Neural cell (in vitro differentiated cells): ENCODE data around the gene SIX4. TPM values are rescaled to one million over a fixed set of nuclear protein-coding genes. Genes with fewer than 3 reads are reported as not detected.

Source experiments
- H2AFZ ChIP-seq: fragments of 200-600, 300-800 bp; sonication (generic), shearing (Covaris generic); 2 replicates; pipeline ENCODE4 v1.6.0; 2014; ENCODE audit warnings: low read depth, mild to moderate bottlenecking, antibody characterized with exemption, low read length, moderate library complexity
- H3F3A ChIP-seq: fragments of 200-600 bp; shearing (Covaris generic); 2 replicates; pipeline ENCODE4 v1.6.1; 2016; ENCODE audit warnings: mild to moderate bottlenecking, moderate library complexity, mixed read lengths, antibody characterized with exemption, low read length; ENCODE audit not compliant: insufficient read depth, poor library complexity, severe bottlenecking
- H3K27ac ChIP-seq: fragments of 200-600, 300-800 bp; sonication (generic), shearing (Covaris generic); 2 replicates; pipeline ENCODE4 v1.5.1; 2014; ENCODE audit warnings: mild to moderate bottlenecking, low read length, moderate library complexity
- H3K27me3 ChIP-seq: fragments of 300-800, 200-600 bp; sonication (generic), shearing (Covaris generic); 2 replicates; pipeline ENCODE4 v1.6.0; 2014; ENCODE audit warnings: mild to moderate bottlenecking, low read depth, low read length, moderate library complexity; ENCODE audit not compliant: insufficient read depth
- H3K36me3 ChIP-seq: fragments of 300-800, 200-600 bp; sonication (generic), shearing (Covaris generic); 2 replicates; pipeline ENCODE4 v1.5.1; 2014; ENCODE audit warnings: mild to moderate bottlenecking, antibody characterized with exemption, low read length, moderate library complexity; ENCODE audit not compliant: insufficient read depth
- H3K4me2 ChIP-seq: fragments of 300-800, 200-600 bp; sonication (generic), shearing (Covaris generic); 2 replicates; pipeline ENCODE4 v1.6.0; 2014; ENCODE audit warnings: mild to moderate bottlenecking, low read length
- H3K4me3 ChIP-seq: fragments of 300-800, 200-600 bp; sonication (generic), shearing (Covaris generic); 2 replicates; pipeline ENCODE4 v1.5.1; 2014; ENCODE audit warnings: mild to moderate bottlenecking, low read length, moderate library complexity
- H3K79me2 ChIP-seq: fragments of 200-600 bp; shearing (Covaris generic); replicated peaks from 2 replicates; pipeline ENCODE4 v1.6.0; 2014; ENCODE audit warnings: mild to moderate bottlenecking, low read length, moderate library complexity; ENCODE audit not compliant: insufficient read depth
- H3K9ac ChIP-seq: fragments of 300-800, 200-600 bp; sonication (generic), shearing (Covaris generic); 2 replicates; pipeline ENCODE4 v1.6.1; 2016; ENCODE audit warnings: mild to moderate bottlenecking, low read length, mixed read lengths
- H3K9me2 ChIP-seq: fragments of 200-600 bp; shearing (Covaris generic); 2 replicates; pipeline ENCODE4 v1.6.1; 2016; ENCODE audit warnings: mild to moderate bottlenecking, low read length, mixed read lengths; ENCODE audit not compliant: insufficient read depth
- H3K9me3 ChIP-seq: fragments of 200-600, 300-800 bp; sonication (generic), shearing (Covaris generic); 2 replicates; pipeline ENCODE4 v1.6.1; 2016; ENCODE audit warnings: mild to moderate bottlenecking, mixed run types, low read length, moderate library complexity, mixed read lengths
- H4K20me1 ChIP-seq: fragments of 200-600 bp; shearing (Covaris generic); 2 replicates; pipeline ENCODE4 v1.6.1; 2016; ENCODE audit warnings: mild to moderate bottlenecking, mixed run types; ENCODE audit not compliant: insufficient read depth
- EP300 ChIP-seq: fragments of 450-650 bp; conservative IDR thresholded peaks from 2 replicates; pipeline ENCODE4 v1.6.1; 2014; ENCODE audit warnings: antibody characterized with exemption, mild to moderate bottlenecking, moderate library complexity; ENCODE audit not compliant: poor library complexity, severe bottlenecking
- EZH2 ChIP-seq: fragments of 200-600, 300-800 bp; shearing (Covaris generic), sonication (generic); IDR thresholded peaks from 2 replicates; pipeline ENCODE4 v1.6.1; 2014; ENCODE audit warnings: antibody characterized with exemption, low read length, borderline replicate concordance, mild to moderate bottlenecking; ENCODE audit not compliant: insufficient read depth, poor library complexity, severe bottlenecking
- MXI1 ChIP-seq: fragments of 450-650 bp; conservative IDR thresholded peaks from 2 replicates; pipeline ENCODE4 v1.6.1; 2014; ENCODE audit warnings: antibody characterized with exemption, mild to moderate bottlenecking; ENCODE audit not compliant: poor library complexity, severe bottlenecking
- POLR2AphosphoS5 ChIP-seq: IDR thresholded peaks from 2 replicates; pipeline ENCODE4 v1.6.1; 2012
- RAD21 ChIP-seq: fragments of 450-650 bp; conservative IDR thresholded peaks from 2 replicates; pipeline ENCODE4 v1.6.1; 2014; ENCODE audit warnings: antibody characterized with exemption, mild to moderate bottlenecking, moderate library complexity
- SMC3 ChIP-seq: fragments of 450-650 bp; conservative IDR thresholded peaks from 2 replicates; pipeline ENCODE4 v1.6.1; 2014; ENCODE audit warnings: antibody characterized with exemption, mild to moderate bottlenecking, moderate library complexity; ENCODE audit not compliant: poor library complexity
- TAF1 ChIP-seq: IDR thresholded peaks from 2 replicates; pipeline ENCODE4 v1.6.1; 2012; ENCODE audit warnings: low read depth
- polyA plus RNA-seq: library from polyadenylated mRNA; depleted of rRNA; stranded (reverse); fragments of >200 nt; gene quantifications from 2 replicates; pipeline ENCODE4 v1.2.3, GENCODE V29; 2014
- TF ChIP-seq, protein P1 (sequence below): fragments of 450-650 bp; IDR thresholded peaks from 2 replicates; pipeline ENCODE4 v1.5.1; 2014; ENCODE audit warnings: antibody characterized with exemption, mild to moderate bottlenecking, moderate library complexity; ENCODE audit not compliant: poor library complexity, severe bottlenecking
- TF ChIP-seq, protein P2 (sequence below): IDR thresholded peaks from 2 replicates; pipeline ENCODE4 v1.6.1; 2012; ENCODE audit warnings: borderline replicate concordance

Gene SIX4
- polyA plus RNA-seq, 1 donor from 2014 or later = 1.1 TPM

DNA sequence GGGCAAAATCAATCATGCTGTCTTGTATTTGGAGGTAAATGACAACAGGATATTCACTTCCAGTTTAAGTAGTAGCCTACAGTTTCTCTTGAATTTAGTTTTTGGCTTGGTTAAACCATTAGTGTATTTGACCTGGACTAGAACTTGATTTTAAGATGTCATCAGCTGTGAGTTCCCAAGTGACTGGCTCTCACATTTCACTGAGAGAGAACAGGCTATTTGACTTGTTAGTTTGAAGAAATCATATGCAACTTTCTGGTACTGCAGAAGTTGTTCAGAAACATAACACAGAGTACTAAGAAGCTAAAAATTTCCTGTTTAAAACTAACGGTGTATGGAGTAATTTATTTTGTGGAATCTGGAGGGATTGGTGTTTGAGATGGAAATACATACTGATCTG, 32.7 kb upstream of the SIX4 start:
- no peaks in the 10 kb centered on the region for H3K9me2 ChIP-seq
- TF ChIP-seq TAF1 = no peak
- no peak for TF ChIP-seq RAD21
- TF ChIP-seq SMC3 = no peak
- TF ChIP-seq POLR2AphosphoS5 = no peak
- TF ChIP-seq, protein P1, sequence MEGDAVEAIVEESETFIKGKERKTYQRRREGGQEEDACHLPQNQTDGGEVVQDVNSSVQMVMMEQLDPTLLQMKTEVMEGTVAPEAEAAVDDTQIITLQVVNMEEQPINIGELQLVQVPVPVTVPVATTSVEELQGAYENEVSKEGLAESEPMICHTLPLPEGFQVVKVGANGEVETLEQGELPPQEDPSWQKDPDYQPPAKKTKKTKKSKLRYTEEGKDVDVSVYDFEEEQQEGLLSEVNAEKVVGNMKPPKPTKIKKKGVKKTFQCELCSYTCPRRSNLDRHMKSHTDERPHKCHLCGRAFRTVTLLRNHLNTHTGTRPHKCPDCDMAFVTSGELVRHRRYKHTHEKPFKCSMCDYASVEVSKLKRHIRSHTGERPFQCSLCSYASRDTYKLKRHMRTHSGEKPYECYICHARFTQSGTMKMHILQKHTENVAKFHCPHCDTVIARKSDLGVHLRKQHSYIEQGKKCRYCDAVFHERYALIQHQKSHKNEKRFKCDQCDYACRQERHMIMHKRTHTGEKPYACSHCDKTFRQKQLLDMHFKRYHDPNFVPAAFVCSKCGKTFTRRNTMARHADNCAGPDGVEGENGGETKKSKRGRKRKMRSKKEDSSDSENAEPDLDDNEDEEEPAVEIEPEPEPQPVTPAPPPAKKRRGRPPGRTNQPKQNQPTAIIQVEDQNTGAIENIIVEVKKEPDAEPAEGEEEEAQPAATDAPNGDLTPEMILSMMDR = no peak
- TF ChIP-seq, protein P2, sequence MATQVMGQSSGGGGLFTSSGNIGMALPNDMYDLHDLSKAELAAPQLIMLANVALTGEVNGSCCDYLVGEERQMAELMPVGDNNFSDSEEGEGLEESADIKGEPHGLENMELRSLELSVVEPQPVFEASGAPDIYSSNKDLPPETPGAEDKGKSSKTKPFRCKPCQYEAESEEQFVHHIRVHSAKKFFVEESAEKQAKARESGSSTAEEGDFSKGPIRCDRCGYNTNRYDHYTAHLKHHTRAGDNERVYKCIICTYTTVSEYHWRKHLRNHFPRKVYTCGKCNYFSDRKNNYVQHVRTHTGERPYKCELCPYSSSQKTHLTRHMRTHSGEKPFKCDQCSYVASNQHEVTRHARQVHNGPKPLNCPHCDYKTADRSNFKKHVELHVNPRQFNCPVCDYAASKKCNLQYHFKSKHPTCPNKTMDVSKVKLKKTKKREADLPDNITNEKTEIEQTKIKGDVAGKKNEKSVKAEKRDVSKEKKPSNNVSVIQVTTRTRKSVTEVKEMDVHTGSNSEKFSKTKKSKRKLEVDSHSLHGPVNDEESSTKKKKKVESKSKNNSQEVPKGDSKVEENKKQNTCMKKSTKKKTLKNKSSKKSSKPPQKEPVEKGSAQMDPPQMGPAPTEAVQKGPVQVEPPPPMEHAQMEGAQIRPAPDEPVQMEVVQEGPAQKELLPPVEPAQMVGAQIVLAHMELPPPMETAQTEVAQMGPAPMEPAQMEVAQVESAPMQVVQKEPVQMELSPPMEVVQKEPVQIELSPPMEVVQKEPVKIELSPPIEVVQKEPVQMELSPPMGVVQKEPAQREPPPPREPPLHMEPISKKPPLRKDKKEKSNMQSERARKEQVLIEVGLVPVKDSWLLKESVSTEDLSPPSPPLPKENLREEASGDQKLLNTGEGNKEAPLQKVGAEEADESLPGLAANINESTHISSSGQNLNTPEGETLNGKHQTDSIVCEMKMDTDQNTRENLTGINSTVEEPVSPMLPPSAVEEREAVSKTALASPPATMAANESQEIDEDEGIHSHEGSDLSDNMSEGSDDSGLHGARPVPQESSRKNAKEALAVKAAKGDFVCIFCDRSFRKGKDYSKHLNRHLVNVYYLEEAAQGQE = no peak
- no peak for TF ChIP-seq EZH2
- TF ChIP-seq EP300 = no peak
- no peak for TF ChIP-seq MXI1
- no peaks in the 10 kb centered on the region for H3K27me3 ChIP-seq
- no peaks in the 10 kb centered on the region for H3F3A ChIP-seq
- H4K20me1 ChIP-seq = no peaks in the 10 kb centered on the region
- no peak overlapping the region for H3K4me3 ChIP-seq
- H3K4me2 ChIP-seq = no peak overlapping the region
- H3K9me3 ChIP-seq = no peaks in the 10 kb centered on the region
- no peak overlapping the region for H2AFZ ChIP-seq
- H3K9ac ChIP-seq = no peak overlapping the region
- peaks cover 18% of the 10 kb centered on the region for H3K79me2 ChIP-seq
- no peaks in the 10 kb centered on the region for H3K36me3 ChIP-seq
- no peak overlapping the region for H3K27ac ChIP-seq

DNA sequence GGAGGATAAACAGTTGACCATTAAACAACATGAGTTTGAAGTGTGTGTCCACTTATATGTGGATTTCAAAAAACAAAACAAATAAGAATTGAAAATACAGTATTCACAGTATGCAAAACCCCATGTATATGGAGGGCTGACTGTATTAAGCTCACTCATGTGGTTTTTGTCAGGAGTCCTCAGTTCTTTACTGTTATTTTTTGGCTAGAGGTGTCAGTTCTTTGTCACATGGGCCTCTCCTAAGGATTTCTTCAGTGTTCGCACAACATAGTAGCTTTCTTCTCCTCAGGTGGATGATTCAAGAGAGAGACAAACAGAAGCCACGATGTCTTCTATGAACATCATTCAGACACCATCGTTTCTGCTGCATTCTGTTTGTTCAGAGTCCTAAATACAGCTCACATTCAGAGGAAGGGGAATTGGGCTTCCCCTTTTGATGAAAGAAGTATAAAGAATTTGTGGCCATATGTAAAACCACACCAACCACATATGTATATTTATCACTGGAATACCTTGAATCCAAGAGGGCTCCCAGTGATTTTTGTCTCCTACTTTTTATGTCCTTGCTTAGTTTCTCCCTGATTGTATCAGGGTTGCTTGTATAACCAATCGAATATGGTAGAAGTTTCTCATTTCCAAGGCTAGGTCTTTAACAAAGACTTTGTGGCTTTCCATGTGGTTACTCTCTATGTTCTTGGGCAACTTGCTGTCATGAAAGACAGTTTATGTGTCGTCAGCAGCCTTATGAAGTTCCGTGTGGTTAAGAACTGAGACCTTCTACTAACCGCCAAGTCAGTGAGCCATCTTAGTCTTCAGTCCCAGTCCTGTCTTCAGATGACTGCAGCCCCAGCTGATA, 29.3 kb upstream of the SIX4 start:
- H2AFZ ChIP-seq = no peak overlapping the region
- H3K4me2 ChIP-seq = no peak overlapping the region
- no peaks in the 10 kb centered on the region for H3K36me3 ChIP-seq
- no peak overlapping the region for H3K27ac ChIP-seq
- H3K4me3 ChIP-seq = no peak overlapping the region
- no peaks in the 10 kb centered on the region for H3F3A ChIP-seq
- TF ChIP-seq, protein P2 = no peak
- TF ChIP-seq TAF1 (no peak), RAD21 (no peak), SMC3 (no peak), MXI1 (no peak), EP300 (no peak)
- TF ChIP-seq, protein P1 = no peak
- no peaks in the 10 kb centered on the region for H3K27me3 ChIP-seq
- peaks cover 47% of the 10 kb centered on the region for H3K79me2 ChIP-seq
- no peaks in the 10 kb centered on the region for H4K20me1 ChIP-seq
- H3K9me2 ChIP-seq = no peaks in the 10 kb centered on the region
- no peaks in the 10 kb centered on the region for H3K9me3 ChIP-seq
- H3K9ac ChIP-seq = no peak overlapping the region
